ENCODE data around the gene SUDS3. TPM values are rescaled to one million over a fixed set of nuclear protein-coding genes. Genes with fewer than 3 reads are reported as not detected.

SUDS3 gene
- total and polyA plus RNA-seq, 10 of the 15 experiments (the other 5 are each of a cell fraction or from before 2014, with no cell fraction given), result 5.2 to 42.8 (median 21.7) TPM

- peak; percentile 76 for TF ChIP-seq MLLT1 (IDR thresholded peaks at IDR 0.05)
Observed at GRCh38 chr12:118358612-118359540, 17.5 kb upstream of the SUDS3 start (continued).

GRCh38 chr12:118359541-118359915 lies 16.8 kb upstream of the SUDS3 start:
- H2AFZ ChIP-seq (ENCODE audit: control insufficient read depth, low read depth, low read length), result peak overlapping the region; percentile 54
- no peaks in the 10 kb centered on the region for H3K27me3 ChIP-seq (replicated peaks in 1 of 2; ENCODE audit: control insufficient read depth in 2 of 2, insufficient read depth in 2 of 2, low read length in 1 of 2)
- H3K4me3 ChIP-seq, result peak overlapping the region; percentile 67
- ATAC-seq, result peak; percentile 76
- H3K9me3 ChIP-seq (replicated peaks; ENCODE audit: control insufficient read depth, insufficient read depth, low read length), result peaks cover 1% of the 10 kb centered on the region; the same call in 2 of the 3 replicates
- in situ Hi-C loops (cut with MboI), result loop anchor here (5.0 kb wide), 1 partner anchor 47 kb away; no protein-coding TSS in a partner anchor
- H3K9ac ChIP-seq (ENCODE audit: control insufficient read depth, insufficient read depth, low read length), result peak overlapping the region; percentile 71
- peak overlapping the region; percentile 71 for H3K4me2 ChIP-seq (ENCODE audit: control insufficient read depth, insufficient read depth)
- peaks cover 53% of the 10 kb centered on the region for H3K79me2 ChIP-seq (ENCODE audit: control insufficient read depth, insufficient read depth, low read length)
- TF ChIP-seq MXI1 (IDR thresholded peaks at IDR 0.05; ENCODE audit: low read depth, low read length), result 0 out of 2 replicates have a peak, but pooled peaks have one; percentile 32
- TF ChIP-seq ZNF687 (IDR thresholded peaks at IDR 0.05), result peak; percentile 15; the same call in 1 of the 2 replicates
- TF ChIP-seq USF2 (IDR thresholded peaks at IDR 0.05; ENCODE audit: borderline replicate concordance, low read depth, low read length), result no peak
- no peak for TF ChIP-seq ZNF384 (IDR thresholded peaks at IDR 0.05; ENCODE audit: borderline replicate concordance, low read depth, low read length)
- no peaks in the 10 kb centered on the region; a peak in 1 of 4 replicates for H3K36me3 ChIP-seq (ENCODE audit: control insufficient read depth in 2 of 2, insufficient read depth in 2 of 2, low read length in 1 of 2)
- POLR2A ChIA-PET, result interaction anchor here (1.1 to 5.9 kb wide), 12 partner anchors 9 to 138 kb away, joined by 5 to 68 read pairs (median 13); partner anchors contain the start of genes SUDS3 and TAOK3
- RAD21 ChIA-PET (ENCODE audit: unreplicated experiment), result interaction anchor here (1.0 to 6.9 kb wide), 19 partner anchors 7 to 239 kb away, joined by 3 to 98 read pairs (median 18); partner anchors contain the start of genes SUDS3 and TAOK3
- no peaks in the 10 kb centered on the region; the same call in 1 of the 2 replicates for H4K20me1 ChIP-seq (ENCODE audit: control insufficient read depth, insufficient read depth)
- peak; percentile 13 for FAIRE-seq
- WGBS (ENCODE audit: insufficient coverage, insufficient replicate concordance, low lambda C conversion rate, missing lambda C conversion rate), result 25% methylated on average over 4 of the region's 4 CpGs
- BruUV-seq (replicated peaks), result no TSS peak
- DNase-seq (ENCODE audit: low read depth, low spot score), result no peak
- H3K4me1 ChIP-seq (ENCODE audit: control insufficient read depth, insufficient read depth, low read length), result peaks cover 6% of the 10 kb centered on the region; the same call in 1 of the 2 replicates
- intact Hi-C loops (cut with micrococcal nuclease; ENCODE audit: unreplicated experiment), result loop anchor here (2.0 to 5.0 kb wide), 3 partner anchors 53 to 177 kb away; no protein-coding TSS in a partner anchor
- H3K27ac ChIP-seq (ENCODE audit: control insufficient read depth, insufficient read depth), result peak overlapping the region; percentile 89
- CTCF ChIA-PET, result interaction anchor here (0.7 to 7.6 kb wide), 17 partner anchors 10 to 238 kb away, joined by 3 to 98 read pairs (median 23); partner anchors contain the start of genes PEBP1, SUDS3 and TAOK3
- SMC1A ChIA-PET (ENCODE audit: uncharacterized antibody, unreplicated experiment), result interaction anchor here (0.7 to 8.7 kb wide), 23 partner anchors 9 to 238 kb away, joined by 3 to 125 read pairs (median 11); partner anchors contain the start of genes SUDS3 and TAOK3
